Stimulated activated CD8-positive, alpha-beta memory T cell treated with anti-CD3 and anti-CD28 coated beads, Interleukin-7, amount 100 ng/mL, for 4 hours (primary cell): ENCODE results near the gene FRS2.
A peak's percentile ranks its signal among the peaks of the same experiment; 100 is the strongest.

Experiments used
- DNase-seq, 2 donors: peaks; one replicate each; pipeline ENCODE4 v3.0.0-alpha.2; 2020; ENCODE audit warnings: low read depth in 2 of 2

Gene FRS2

GRCh38 chr12:69527506-69528272 lies 57.5 kb downstream of the FRS2 start:
- DNase-seq = no peak

GRCh38 chr12:69529021-69529420 lies 58.8 kb downstream of the FRS2 start:
- DNase-seq = no peak

GRCh38 chr12:69533844-69534243 lies 63.7 kb downstream of the FRS2 start:
- DNase-seq = no peak

- DNase-seq = no peak
Measured at GRCh38 chr12:69534389-69534822, 64.2 kb downstream of the FRS2 start.

- DNase-seq = no peak
Measured at GRCh38 chr12:69540987-69541386, 70.8 kb downstream of the FRS2 start.

GRCh38 chr12:69544087-69544486 lies 73.9 kb downstream of the FRS2 start:
- no peak for DNase-seq

- DNase-seq = no peak
Measured at GRCh38 chr12:69545081-69545480, 74.9 kb downstream of the FRS2 start.

GRCh38 chr12:69546693-69547438 lies 76.7 kb downstream of the FRS2 start:
- no peak for DNase-seq

- no peak for DNase-seq
Measured at GRCh38 chr12:69548687-69549086, 78.5 kb downstream of the FRS2 start.

GRCh38 chr12:69550569-69551350 lies 80.6 kb downstream of the FRS2 start:
- DNase-seq = no peak

GRCh38 chr12:69553628-69554248 lies 83.5 kb downstream of the FRS2 start:
- DNase-seq = no peak

GRCh38 chr12:69555461-69555860 lies 85.3 kb downstream of the FRS2 start:
- no peak for DNase-seq

GRCh38 chr12:69556383-69556782 lies 86.2 kb downstream of the FRS2 start:
- DNase-seq = no peak

GRCh38 chr12:69563166-69563762 lies 93.1 kb downstream of the FRS2 start:
- DNase-seq = no peak

GRCh38 chr12:69566603-69567002 lies 96.4 kb downstream of the FRS2 start:
- no peak for DNase-seq

GRCh38 chr12:69569236-69569635 lies 99.0 kb downstream of the FRS2 start:
- DNase-seq = no peak

- DNase-seq = no peak
Measured at GRCh38 chr12:69570000-69570516, 99.9 kb downstream of the FRS2 start.

GRCh38 chr12:69570545-69571399 lies 100.6 kb downstream of the FRS2 start:
- peak; percentile 18 to 39 for DNase-seq

- DNase-seq = no peak
Measured at GRCh38 chr12:69575346-69575745, 105.2 kb downstream of the FRS2 start.

GRCh38 chr12:69578283-69578682 lies 108.1 kb downstream of the FRS2 start:
- DNase-seq = no peak
